CD4-positive, alpha-beta T cell (primary cell): ENCODE measurements around the gene CALML5. TPM values are rescaled to one million over a fixed set of nuclear protein-coding genes. Genes with fewer than 3 reads are reported as not detected.

Experiments used
- ATAC-seq: fragments of 200-7000 bp; cut with Tn5 transposase; one replicate; pipeline ENCODE4 v1.10.0; 2022; ENCODE audit warnings: mild to moderate bottlenecking; ENCODE audit not compliant: poor library complexity
- CTCF ChIA-PET: fragments of 350-600 bp; sonication (Branson Sonifier 250); formaldehyde crosslinking; loops from one replicate; lab custom pipeline; 2021; ENCODE audit warnings: antibody characterized with exemption, inconsistent platforms; lab: Charles Lee
- POLR2A ChIA-PET: fragments of 350-600 bp; sonication (Branson Sonifier 250); formaldehyde crosslinking; loops from one replicate; lab custom pipeline; 2021; ENCODE audit warnings: antibody characterized with exemption, inconsistent platforms; lab: Charles Lee
- DNase-seq, 14 experiments: peaks; one replicate each; pipeline ENCODE4 v3.0.0-alpha.2; 2013 to 2020; ENCODE audit warnings: mixed read lengths in 2 of 14
- H3K27ac ChIP-seq, 2 donors: one replicate each; pipeline versions ENCODE4 v1.5.1 to v1.7.0; 2013; ENCODE audit warnings: low read length in 2 of 2, low read depth in 1 of 2, mild to moderate bottlenecking in 1 of 2
- H3K27me3 ChIP-seq, 2 experiments: 1 replicate in 1 of 2; 2 replicates in 1 of 2; pipeline versions ENCODE4 v1.6.1 to v1.7.0; 2013; ENCODE audit warnings: low read length in 2 of 2, control low read depth in 1 of 2, mild to moderate bottlenecking in 1 of 2, moderate library complexity in 1 of 2; ENCODE audit not compliant: insufficient read depth in 2 of 2, control insufficient read depth in 1 of 2
- H3K36me3 ChIP-seq: one replicate; pipeline ENCODE4 v1.6.1; 2013; ENCODE audit warnings: low read length, control low read depth; ENCODE audit not compliant: insufficient read depth
- H3K4me1 ChIP-seq: one replicate; pipeline ENCODE4 v1.6.1; 2013; ENCODE audit warnings: low read length, control low read depth; ENCODE audit not compliant: insufficient read depth
- H3K4me3 ChIP-seq: one replicate; pipeline ENCODE4 v1.5.1; 2013; ENCODE audit warnings: mild to moderate bottlenecking, low read length, moderate library complexity
- H3K9me3 ChIP-seq, 2 experiments: 1 replicate in 1 of 2; 2 replicates in 1 of 2; pipeline versions ENCODE4 v1.6.1 to v1.7.0; 2013; ENCODE audit warnings: low read length in 2 of 2, mild to moderate bottlenecking in 2 of 2, control low read depth in 1 of 2, moderate library complexity in 1 of 2; ENCODE audit not compliant: control insufficient read depth in 1 of 2, insufficient read depth in 1 of 2
- H3K27ac Mint-ChIP-seq: one replicate; pipeline ENCODE4 v1.8.0; 2020; ENCODE audit warnings: mixed read lengths
- H3K27me3 Mint-ChIP-seq: one replicate; pipeline ENCODE4 v1.8.0; 2021; ENCODE audit warnings: mixed read lengths
- H3K36me3 Mint-ChIP-seq: one replicate; pipeline ENCODE4 v1.8.0; 2021; ENCODE audit warnings: low read depth, mixed read lengths
- H3K4me1 Mint-ChIP-seq: one replicate; pipeline ENCODE4 v1.8.0; 2021; ENCODE audit warnings: low read depth, mixed read lengths
- H3K4me3 Mint-ChIP-seq: one replicate; pipeline ENCODE4 v1.8.0; 2020; ENCODE audit warnings: mild to moderate bottlenecking, mixed read lengths
- H3K9me3 Mint-ChIP-seq: one replicate; pipeline ENCODE4 v1.8.0; 2020; ENCODE audit warnings: mixed read lengths
- CTCF ChIP-seq: fragments of 200-600 bp; IDR thresholded peaks from one replicate; pipeline ENCODE4 v1.8.0; 2022; ENCODE audit warnings: antibody characterized with exemption, mild to moderate bottlenecking
- intact Hi-C, 2 experiments: fragments of 100-400 bp; cut with DNase I in 1 of 2; cut with micrococcal nuclease in 1 of 2; formaldehyde crosslinking; loops; one replicate each; pipeline versions ENCODE4 v1.15.1 to v1.9.0; 2023 to 2025; cut with DNase I, micrococcal nuclease
- total RNA-seq, 174 experiments: library from RNA in 2 of 174; stranded (reverse) in 2 of 174; gene quantifications; one replicate each; pipeline ENCODE4 v1.2.3 and lab custom pipeline; 2021 to 2026

CALML5 gene
- total RNA-seq, 2 experiments from 2014 or later, result not detected

DNA sequence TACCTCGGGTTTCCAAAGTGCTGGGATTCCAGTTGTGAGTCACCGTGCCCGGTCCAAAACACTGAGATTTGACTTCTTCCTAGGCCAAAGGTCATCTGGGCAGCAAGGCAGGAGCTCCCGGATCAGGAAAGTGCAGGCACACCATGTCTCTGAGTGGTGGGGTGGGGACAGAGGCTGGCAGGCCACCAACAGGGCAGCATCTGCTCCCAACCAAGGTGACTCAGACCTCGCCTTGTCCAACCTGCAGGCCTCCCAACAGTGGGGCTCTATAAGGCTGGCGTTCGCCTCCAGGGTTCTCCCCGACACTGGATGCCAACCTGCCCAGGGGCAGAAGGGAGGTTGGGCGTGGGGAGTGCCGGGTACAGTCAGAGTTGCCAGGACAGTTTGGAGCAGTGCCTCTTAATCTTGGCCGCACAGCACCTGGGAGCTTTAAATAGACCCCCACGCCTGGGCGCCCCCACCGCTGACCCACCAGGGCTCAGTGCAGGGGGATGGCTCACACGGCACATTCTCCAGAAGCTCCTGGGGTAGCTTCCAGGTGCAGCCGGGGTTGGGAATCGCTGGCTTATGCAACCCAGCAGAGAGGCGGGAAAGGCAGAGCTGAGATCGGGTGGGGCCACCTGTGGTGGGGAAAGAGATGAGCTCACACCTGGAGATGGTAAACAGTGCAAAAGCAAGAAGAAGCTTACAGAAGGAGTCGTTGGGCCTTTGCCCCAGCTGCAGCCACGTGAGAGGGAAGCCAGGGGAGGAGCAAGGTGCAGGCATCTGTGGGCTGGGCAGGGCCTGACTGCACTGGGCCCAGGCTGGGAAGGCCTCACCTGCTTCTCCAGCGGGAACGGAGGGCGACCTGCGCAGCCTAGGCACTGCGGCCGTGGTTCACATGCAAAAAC lies 10.9 kb downstream of the CALML5 start:
- peaks cover 0 to 17% of the 10 kb centered on the region in 2 experiments for H3K9me3 ChIP-seq
- DNase-seq (no peak), ATAC-seq (no peak)
- intact Hi-C loops, result no loop called here
- no peaks in the 10 kb centered on the region for H3K36me3 Mint-ChIP-seq
- TF ChIP-seq CTCF, result no peak
- no peak overlapping the region for H3K4me3 ChIP-seq
- H3K36me3 ChIP-seq, result no peaks in the 10 kb centered on the region
- H3K27me3 Mint-ChIP-seq, result no peaks in the 10 kb centered on the region
- ChIA-PET POLR2A (no interaction called here), CTCF (no interaction called here)
- no peak overlapping the region for H3K27ac ChIP-seq
- H3K4me3 Mint-ChIP-seq, result no peak overlapping the region
- H3K4me1 Mint-ChIP-seq, result no peaks in the 10 kb centered on the region
- H3K4me1 ChIP-seq, result no peaks in the 10 kb centered on the region
- H3K9me3 Mint-ChIP-seq, result no peaks in the 10 kb centered on the region
- no peak overlapping the region for H3K27ac Mint-ChIP-seq
- no peaks in the 10 kb centered on the region for H3K27me3 ChIP-seq

GRCh38 chr10:5486853-5487235 lies 12.5 kb downstream of the CALML5 start:
- POLR2A ChIA-PET, result no interaction called here
- no peaks in the 10 kb centered on the region for H3K4me1 ChIP-seq
- H3K9me3 ChIP-seq, result peaks cover 0 to 6% of the 10 kb centered on the region in 2 experiments
- Mint-ChIP-seq H3K4me3 (no peak overlapping the region), H3K9me3 (no peaks in the 10 kb centered on the region), H3K27ac (no peak overlapping the region), H3K36me3 (no peaks in the 10 kb centered on the region), H3K4me1 (no peaks in the 10 kb centered on the region), H3K27me3 (no peaks in the 10 kb centered on the region)
- TF ChIP-seq CTCF, result no peak
- H3K27ac ChIP-seq, result no peak overlapping the region
- no peaks in the 10 kb centered on the region for H3K36me3 ChIP-seq
- CTCF ChIA-PET, result no interaction called here
- no peak overlapping the region for H3K4me3 ChIP-seq
- no peak for DNase-seq
- ATAC-seq, result no peak
- intact Hi-C loops, result no loop called here
- H3K27me3 ChIP-seq, result no peaks in the 10 kb centered on the region

- Histone ChIP-seq H3K27ac (no peak overlapping the region), H3K9me3 (no peaks in the 10 kb centered on the region), H3K27me3 (no peaks in the 10 kb centered on the region), H3K36me3 (no peaks in the 10 kb centered on the region), H3K4me1 (no peaks in the 10 kb centered on the region), H3K4me3 (no peak overlapping the region)
- H3K4me3 Mint-ChIP-seq, result no peak overlapping the region
- POLR2A ChIA-PET, result no interaction called here
- no peak overlapping the region for H3K27ac Mint-ChIP-seq
- H3K36me3 Mint-ChIP-seq, result no peaks in the 10 kb centered on the region
- ATAC-seq (no peak), DNase-seq (no peak)
- intact Hi-C loops, result no loop called here
- CTCF ChIA-PET, result no interaction called here
- H3K9me3 Mint-ChIP-seq, result no peaks in the 10 kb centered on the region
- H3K4me1 Mint-ChIP-seq, result no peaks in the 10 kb centered on the region
- no peak for TF ChIP-seq CTCF
- no peaks in the 10 kb centered on the region for H3K27me3 Mint-ChIP-seq
Observed at GRCh38 chr10:5485948-5486852, 13.2 kb downstream of the CALML5 start.
